Measurements from ENCODE around the gene PHKB.

DNA sequence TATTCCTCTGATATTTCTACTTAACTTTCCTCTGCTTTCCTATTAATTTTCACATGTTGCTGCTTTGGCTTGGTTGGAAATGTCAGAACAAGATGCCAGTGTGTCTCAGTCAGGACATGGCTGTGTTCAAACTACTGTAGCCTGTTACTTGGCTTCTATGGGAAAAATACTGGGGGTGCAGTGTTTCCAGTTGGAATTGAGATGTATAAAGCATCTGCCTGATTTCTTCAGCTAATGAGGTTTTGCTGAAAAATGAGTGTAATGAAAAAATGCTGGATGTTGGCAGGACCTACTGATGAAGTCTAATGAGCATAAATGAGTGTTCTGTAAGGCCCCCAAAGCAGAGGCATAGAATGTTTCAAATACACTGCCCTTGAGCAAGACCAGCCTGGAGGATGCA is 166.6 kb downstream of the PHKB start:
- no peak for TF ChIP-seq POLR2A (IDR thresholded peaks at IDR 0.05)
- TF ChIP-seq, protein P1, sequence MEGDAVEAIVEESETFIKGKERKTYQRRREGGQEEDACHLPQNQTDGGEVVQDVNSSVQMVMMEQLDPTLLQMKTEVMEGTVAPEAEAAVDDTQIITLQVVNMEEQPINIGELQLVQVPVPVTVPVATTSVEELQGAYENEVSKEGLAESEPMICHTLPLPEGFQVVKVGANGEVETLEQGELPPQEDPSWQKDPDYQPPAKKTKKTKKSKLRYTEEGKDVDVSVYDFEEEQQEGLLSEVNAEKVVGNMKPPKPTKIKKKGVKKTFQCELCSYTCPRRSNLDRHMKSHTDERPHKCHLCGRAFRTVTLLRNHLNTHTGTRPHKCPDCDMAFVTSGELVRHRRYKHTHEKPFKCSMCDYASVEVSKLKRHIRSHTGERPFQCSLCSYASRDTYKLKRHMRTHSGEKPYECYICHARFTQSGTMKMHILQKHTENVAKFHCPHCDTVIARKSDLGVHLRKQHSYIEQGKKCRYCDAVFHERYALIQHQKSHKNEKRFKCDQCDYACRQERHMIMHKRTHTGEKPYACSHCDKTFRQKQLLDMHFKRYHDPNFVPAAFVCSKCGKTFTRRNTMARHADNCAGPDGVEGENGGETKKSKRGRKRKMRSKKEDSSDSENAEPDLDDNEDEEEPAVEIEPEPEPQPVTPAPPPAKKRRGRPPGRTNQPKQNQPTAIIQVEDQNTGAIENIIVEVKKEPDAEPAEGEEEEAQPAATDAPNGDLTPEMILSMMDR (IDR thresholded peaks at IDR 0.05), result no peak

All from thyroid gland (tissue), 4 donors.